ENCODE measurements around the gene HES7.

DNA sequence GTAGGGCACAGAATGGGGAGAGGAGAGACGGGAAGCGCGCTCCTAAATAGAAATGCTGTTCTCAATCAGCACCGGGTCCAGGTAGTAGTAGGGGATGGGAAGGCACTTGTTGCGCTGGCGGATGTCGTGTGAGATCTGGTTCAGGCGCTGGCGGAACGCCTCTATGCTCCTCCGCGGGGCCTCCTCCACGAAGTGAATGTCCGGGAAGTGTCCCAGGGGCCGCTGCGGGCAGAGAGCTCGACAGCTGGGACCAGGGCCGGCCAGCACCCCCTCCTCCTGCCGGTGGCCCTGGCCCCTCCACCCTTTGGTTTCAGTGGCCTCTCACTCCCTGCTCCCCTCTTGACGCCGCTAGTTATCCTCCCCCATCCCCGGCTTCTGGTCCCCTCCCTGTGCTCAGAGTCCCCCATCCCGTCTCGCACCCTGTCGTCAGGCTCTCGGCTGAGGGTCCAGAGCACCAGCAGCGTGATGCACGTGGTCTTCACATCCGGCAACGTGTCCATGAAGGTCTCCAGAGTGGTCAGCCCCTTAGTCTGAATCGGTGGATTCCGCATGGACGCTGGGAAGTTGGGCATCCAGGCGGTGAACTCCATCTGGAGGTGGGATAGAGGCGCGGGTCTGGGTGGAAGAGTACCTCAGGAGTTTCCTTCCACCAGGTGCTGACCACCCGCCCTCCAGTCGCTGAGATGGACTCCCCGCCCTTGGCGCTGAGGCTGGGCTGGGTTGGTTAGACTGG lies 51.0 kb downstream of the HES7 start:
- TF ChIP-seq, protein P1, sequence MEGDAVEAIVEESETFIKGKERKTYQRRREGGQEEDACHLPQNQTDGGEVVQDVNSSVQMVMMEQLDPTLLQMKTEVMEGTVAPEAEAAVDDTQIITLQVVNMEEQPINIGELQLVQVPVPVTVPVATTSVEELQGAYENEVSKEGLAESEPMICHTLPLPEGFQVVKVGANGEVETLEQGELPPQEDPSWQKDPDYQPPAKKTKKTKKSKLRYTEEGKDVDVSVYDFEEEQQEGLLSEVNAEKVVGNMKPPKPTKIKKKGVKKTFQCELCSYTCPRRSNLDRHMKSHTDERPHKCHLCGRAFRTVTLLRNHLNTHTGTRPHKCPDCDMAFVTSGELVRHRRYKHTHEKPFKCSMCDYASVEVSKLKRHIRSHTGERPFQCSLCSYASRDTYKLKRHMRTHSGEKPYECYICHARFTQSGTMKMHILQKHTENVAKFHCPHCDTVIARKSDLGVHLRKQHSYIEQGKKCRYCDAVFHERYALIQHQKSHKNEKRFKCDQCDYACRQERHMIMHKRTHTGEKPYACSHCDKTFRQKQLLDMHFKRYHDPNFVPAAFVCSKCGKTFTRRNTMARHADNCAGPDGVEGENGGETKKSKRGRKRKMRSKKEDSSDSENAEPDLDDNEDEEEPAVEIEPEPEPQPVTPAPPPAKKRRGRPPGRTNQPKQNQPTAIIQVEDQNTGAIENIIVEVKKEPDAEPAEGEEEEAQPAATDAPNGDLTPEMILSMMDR (IDR thresholded peaks at IDR 0.05; ENCODE audit: low read depth, low read length, missing input control): no peak
- TF ChIP-seq RXRA (IDR thresholded peaks at IDR 0.05) (no peak), RAD21 (IDR thresholded peaks at IDR 0.05) (no peak)
- TF ChIP-seq, protein P2, sequence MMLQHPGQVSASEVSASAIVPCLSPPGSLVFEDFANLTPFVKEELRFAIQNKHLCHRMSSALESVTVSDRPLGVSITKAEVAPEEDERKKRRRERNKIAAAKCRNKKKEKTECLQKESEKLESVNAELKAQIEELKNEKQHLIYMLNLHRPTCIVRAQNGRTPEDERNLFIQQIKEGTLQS (IDR thresholded peaks at IDR 0.05): no peak
- TF ChIP-seq, protein P3, sequence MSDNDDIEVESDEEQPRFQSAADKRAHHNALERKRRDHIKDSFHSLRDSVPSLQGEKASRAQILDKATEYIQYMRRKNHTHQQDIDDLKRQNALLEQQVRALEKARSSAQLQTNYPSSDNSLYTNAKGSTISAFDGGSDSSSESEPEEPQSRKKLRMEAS (IDR thresholded peaks at IDR 0.05): no peak
